Gastroesophageal sphincter (tissue), 4 donors: Measurements from ENCODE around the gene EIF2AK2. TPM values are rescaled to one million over a fixed set of nuclear protein-coding genes. Genes with fewer than 3 reads are reported as not detected.

ENCODE experiments used
- ATAC-seq: fragments of 150-250 bp; one replicate; pipeline ENCODE4 v1.9.1; 2016; ENCODE audit warnings: mild to moderate bottlenecking, moderate library complexity
- H3K27ac ChIP-seq, 4 donors: fragments of 200-600 bp; sonication (generic) in 3 of 4; 1 replicate in 3 of 4; 2 replicates in 1 of 4; pipeline ENCODE4 v1.5.1; 2016 to 2019
- H3K27me3 ChIP-seq: fragments of 200-600 bp; sonication (generic); one replicate; pipeline ENCODE4 v1.5.1; 2019
- H3K36me3 ChIP-seq, 2 donors: fragments of 200-600 bp; sonication (generic); one replicate each; pipeline ENCODE4 v1.5.1; 2019; ENCODE audit warnings: control low read depth in 1 of 2
- H3K4me1 ChIP-seq, 3 donors: fragments of 200-600 bp; sonication (generic); 1 replicate in 2 of 3; 2 replicates in 1 of 3; pipeline ENCODE4 v1.5.1; 2016 to 2019; ENCODE audit warnings: control low read depth in 2 of 3
- H3K4me3 ChIP-seq, 2 donors: fragments of 200-600 bp; sonication (generic); one replicate each; pipeline ENCODE4 v1.5.1; 2019; ENCODE audit warnings: mild to moderate bottlenecking in 1 of 2, moderate library complexity in 1 of 2
- H3K9me3 ChIP-seq, 3 donors: fragments of 200-600 bp; sonication (generic); one replicate each; pipeline ENCODE4 v1.5.1; 2017 to 2019; ENCODE audit warnings: control low read depth in 2 of 3
- EP300 ChIP-seq: sonication (generic); formaldehyde crosslinking; IDR thresholded peaks from one replicate; pipeline ENCODE4 v1.6.1; 2017; ENCODE audit warnings: antibody characterized with exemption, mild to moderate bottlenecking
- POLR2A ChIP-seq, 2 donors: fragments of 450-650 bp; IDR thresholded peaks; one replicate each; pipeline ENCODE4 v1.6.1; 2017; ENCODE audit warnings: antibody characterized with exemption in 2 of 2, mild to moderate bottlenecking in 2 of 2, moderate library complexity in 1 of 2
- POLR2AphosphoS5 ChIP-seq: sonication (generic); formaldehyde crosslinking; IDR thresholded peaks from one replicate; pipeline ENCODE4 v1.6.1; 2017; ENCODE audit warnings: antibody characterized with exemption
- WGBS, 2 donors: methylation state at CpG; one replicate each; pipeline ENCODE4 v1.1.5; 2018; ENCODE audit warnings: low coverage in 1 of 2; 5-methylcytosine and 5-hydroxymethylcytosine counted together
- total RNA-seq, 4 donors: library from RNA; depleted of rRNA; stranded (reverse); fragments of >200 nt; gene quantifications; one replicate each; pipeline ENCODE4 v1.1.0, GENCODE V29; 2016
- TF ChIP-seq, protein P1 (sequence below), 4 experiments: fragments of 200-600 bp in 2 of 4; fragments of 450-650 bp in 2 of 4; sonication (generic) in 1 of 4; IDR thresholded peaks; one replicate each; pipeline ENCODE4 v1.5.1; 2017 to 2019; ENCODE audit warnings: antibody characterized with exemption in 4 of 4, mild to moderate bottlenecking in 2 of 4, moderate library complexity in 2 of 4

EIF2AK2 gene
- total RNA-seq, 4 donors from 2014 or later: 25.3 to 33.2 (median 29.9) TPM

DNA sequence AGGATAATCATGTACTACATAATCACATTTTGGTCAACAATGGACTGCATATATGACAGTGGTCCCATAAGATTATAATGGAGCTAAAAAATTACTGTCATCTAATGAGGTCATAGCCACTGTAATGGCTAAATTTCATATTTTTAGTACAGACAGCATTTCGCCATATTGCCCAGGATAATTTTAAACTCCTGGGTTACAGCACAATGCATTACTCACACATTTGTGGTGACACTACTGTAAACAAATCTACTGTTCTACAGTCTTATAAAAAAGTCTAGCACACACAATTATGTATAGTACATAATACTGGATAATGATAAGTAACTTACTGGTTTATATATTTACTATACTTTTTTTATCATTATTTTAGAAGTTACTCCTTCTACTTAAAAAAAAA, 12.8 kb downstream of the EIF2AK2 start:
- 82 to 100% methylated on average over 1 of the region's 1 CpG for WGBS, 2 donors
- TF ChIP-seq POLR2AphosphoS5 (no peak), POLR2A (IDR thresholded peaks at IDR 0.05) (no peak), EP300 (no peak)
- TF ChIP-seq, protein P1, sequence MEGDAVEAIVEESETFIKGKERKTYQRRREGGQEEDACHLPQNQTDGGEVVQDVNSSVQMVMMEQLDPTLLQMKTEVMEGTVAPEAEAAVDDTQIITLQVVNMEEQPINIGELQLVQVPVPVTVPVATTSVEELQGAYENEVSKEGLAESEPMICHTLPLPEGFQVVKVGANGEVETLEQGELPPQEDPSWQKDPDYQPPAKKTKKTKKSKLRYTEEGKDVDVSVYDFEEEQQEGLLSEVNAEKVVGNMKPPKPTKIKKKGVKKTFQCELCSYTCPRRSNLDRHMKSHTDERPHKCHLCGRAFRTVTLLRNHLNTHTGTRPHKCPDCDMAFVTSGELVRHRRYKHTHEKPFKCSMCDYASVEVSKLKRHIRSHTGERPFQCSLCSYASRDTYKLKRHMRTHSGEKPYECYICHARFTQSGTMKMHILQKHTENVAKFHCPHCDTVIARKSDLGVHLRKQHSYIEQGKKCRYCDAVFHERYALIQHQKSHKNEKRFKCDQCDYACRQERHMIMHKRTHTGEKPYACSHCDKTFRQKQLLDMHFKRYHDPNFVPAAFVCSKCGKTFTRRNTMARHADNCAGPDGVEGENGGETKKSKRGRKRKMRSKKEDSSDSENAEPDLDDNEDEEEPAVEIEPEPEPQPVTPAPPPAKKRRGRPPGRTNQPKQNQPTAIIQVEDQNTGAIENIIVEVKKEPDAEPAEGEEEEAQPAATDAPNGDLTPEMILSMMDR (IDR thresholded peaks at IDR 0.05): no peak
- Histone ChIP-seq H3K36me3 (peaks cover 5 to 100% of the 10 kb centered on the region in 2 donors), H3K27me3 (no peaks in the 10 kb centered on the region), H3K27ac (no peak overlapping the region), H3K9me3 (no peaks in the 10 kb centered on the region), H3K4me1 (no peaks in the 10 kb centered on the region), H3K4me3 (no peak overlapping the region)
- no peak for ATAC-seq

DNA sequence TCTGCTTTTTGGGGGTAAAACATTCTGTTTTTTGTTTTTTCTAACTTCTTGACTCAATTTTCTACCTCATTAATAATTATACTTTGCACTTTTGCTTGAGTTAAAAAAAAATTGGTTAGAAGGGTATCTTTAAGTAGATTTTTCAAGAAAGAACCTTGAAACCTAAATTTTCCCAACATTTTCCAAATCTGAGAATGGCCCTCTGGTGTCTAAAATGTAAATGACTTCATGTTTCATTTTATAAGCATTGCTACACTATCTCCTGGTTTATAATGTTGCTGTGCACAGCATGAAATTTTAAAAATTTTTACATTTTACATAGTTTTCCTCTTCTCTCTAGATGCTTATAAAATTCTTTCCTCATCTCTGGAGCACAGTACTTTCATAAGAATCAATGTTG, 14.2 kb downstream of the EIF2AK2 start:
- TF ChIP-seq EP300 (no peak), POLR2A (IDR thresholded peaks at IDR 0.05) (no peak), POLR2AphosphoS5 (no peak)
- TF ChIP-seq, protein P1 (IDR thresholded peaks at IDR 0.05): no peak
- Histone ChIP-seq H3K27me3 (no peaks in the 10 kb centered on the region), H3K4me1 (no peaks in the 10 kb centered on the region), H3K9me3 (no peaks in the 10 kb centered on the region), H3K36me3 (peaks cover 9 to 100% of the 10 kb centered on the region in 2 donors), H3K27ac (no peak overlapping the region), H3K4me3 (no peak overlapping the region)
- ATAC-seq: no peak

DNA sequence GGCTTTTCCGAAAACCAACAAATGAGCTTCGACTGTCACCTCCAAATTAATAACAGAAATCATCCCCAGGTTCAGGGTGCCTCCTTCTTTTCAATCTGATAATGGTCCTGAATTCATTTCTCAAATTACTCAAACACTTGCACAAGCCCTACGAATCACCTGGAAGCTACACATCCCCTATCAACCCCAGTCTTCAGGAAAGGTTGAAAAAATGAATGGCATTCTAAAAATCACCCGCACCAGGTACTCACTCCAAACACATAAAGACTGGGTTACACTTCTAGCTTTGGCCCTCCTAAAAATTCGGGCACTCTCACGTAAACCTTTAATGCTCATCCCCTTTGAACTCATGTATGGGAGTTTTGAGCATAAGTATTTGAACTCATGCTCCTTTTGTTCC, 23.9 kb downstream of the EIF2AK2 start:
- no peak overlapping the region for H3K4me3 ChIP-seq
- H3K36me3 ChIP-seq: peaks cover 0 to 100% of the 10 kb centered on the region in 2 donors
- no peaks in the 10 kb centered on the region for H3K9me3 ChIP-seq
- no peak overlapping the region for H3K27ac ChIP-seq
- no peak for TF ChIP-seq POLR2AphosphoS5
- TF ChIP-seq EP300: no peak
- no peak for TF ChIP-seq POLR2A (IDR thresholded peaks at IDR 0.05)
- TF ChIP-seq, protein P1 (IDR thresholded peaks at IDR 0.05): no peak
- WGBS, 2 donors: 93 to 100% methylated on average over 5 to 6 of the region's 6 CpGs
- H3K4me1 ChIP-seq: no peaks in the 10 kb centered on the region
- ATAC-seq: no peak
- H3K27me3 ChIP-seq: no peaks in the 10 kb centered on the region

DNA sequence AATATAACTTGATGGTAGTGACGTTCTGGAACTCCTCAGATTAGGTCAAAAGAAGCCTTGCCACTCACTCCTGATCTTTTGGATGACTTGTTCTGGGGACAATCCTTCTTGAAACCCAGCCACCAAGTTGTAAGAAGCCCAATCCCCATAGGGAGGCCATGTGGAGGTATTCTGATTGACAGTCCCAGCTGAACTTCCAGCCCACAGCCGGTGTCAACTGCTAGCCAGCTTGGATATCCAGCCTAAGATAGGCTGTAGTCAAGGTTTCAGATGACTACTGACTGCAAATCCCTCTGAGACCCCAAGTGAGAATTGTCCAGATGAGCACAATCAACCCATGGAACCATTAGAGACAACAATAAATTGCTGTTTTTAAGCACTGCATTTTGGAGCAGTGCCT, 31.4 kb downstream of the EIF2AK2 start:
- H3K36me3 ChIP-seq: peaks cover 0 to 97% of the 10 kb centered on the region in 2 donors
- no peaks in the 10 kb centered on the region for H3K27me3 ChIP-seq
- no peaks in the 10 kb centered on the region for H3K9me3 ChIP-seq
- no peak overlapping the region for H3K4me3 ChIP-seq
- WGBS, 2 donors: 100% methylated on average over 1 of the region's 2 CpGs; no CpG with 5 or more reads in 1 of the 2 donors
- H3K27ac ChIP-seq: no peak overlapping the region
- no peak for ATAC-seq
- no peaks in the 10 kb centered on the region for H3K4me1 ChIP-seq
- no peak for TF ChIP-seq POLR2A (IDR thresholded peaks at IDR 0.05)
- TF ChIP-seq EP300: no peak
- TF ChIP-seq, protein P1 (IDR thresholded peaks at IDR 0.05): no peak
- no peak for TF ChIP-seq POLR2AphosphoS5

DNA sequence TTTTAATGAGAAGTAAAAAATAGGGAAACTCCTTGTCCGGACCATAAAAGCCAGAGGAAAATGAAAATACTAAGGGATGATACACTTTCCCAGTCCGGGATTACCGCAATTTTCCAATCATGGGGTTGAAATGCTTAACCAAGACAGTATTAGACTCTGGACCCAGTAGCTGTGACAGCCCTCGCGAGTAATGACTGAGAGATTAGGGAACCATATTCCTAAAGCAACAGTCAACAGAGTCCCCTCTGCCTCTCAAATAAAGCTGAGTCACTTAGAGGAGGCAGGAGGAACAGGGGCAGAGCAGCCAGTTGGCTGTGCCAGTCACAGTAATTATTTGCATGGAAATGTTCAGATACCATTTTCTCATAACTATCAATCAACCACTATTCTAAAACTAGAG, 37.6 kb downstream of the EIF2AK2 start:
- no peaks in the 10 kb centered on the region for H3K9me3 ChIP-seq
- WGBS, 2 donors: 90 to 93% methylated on average over 3 to 5 of the region's 5 CpGs
- TF ChIP-seq POLR2AphosphoS5: no peak
- TF ChIP-seq POLR2A (IDR thresholded peaks at IDR 0.05): no peak
- TF ChIP-seq, protein P1 (IDR thresholded peaks at IDR 0.05): no peak
- TF ChIP-seq EP300: no peak
- no peak overlapping the region for H3K27ac ChIP-seq
- peaks cover 0 to 98% of the 10 kb centered on the region in 2 donors for H3K36me3 ChIP-seq
- ATAC-seq: no peak
- H3K27me3 ChIP-seq: no peaks in the 10 kb centered on the region
- no peak overlapping the region for H3K4me3 ChIP-seq
- H3K4me1 ChIP-seq: no peaks in the 10 kb centered on the region
